HepG2 (cell line): Measurements from ENCODE around the gene TSPAN8.

ENCODE experiments used
- PHF21A ChIP-seq: sonication (generic); formaldehyde crosslinking; IDR thresholded peaks from 2 replicates; pipeline ENCODE4 v1.5.0; 2020; ENCODE audit warnings: mild to moderate bottlenecking, missing genetic modification reagents
- TCF12 ChIP-seq, 2 experiments: fragments of 450-650 bp in 1 of 2; sonication (generic) in 1 of 2; formaldehyde crosslinking in 1 of 2; IDR thresholded peaks; 2 replicates each; pipeline versions ENCODE4 v1.6.1 to v1.8.0; 2017 to 2022; ENCODE audit warnings: antibody characterized with exemption in 1 of 2, mild to moderate bottlenecking in 1 of 2, missing genetic modification reagents in 1 of 2, moderate library complexity in 1 of 2
- ZNF501 ChIP-seq: sonication (generic); formaldehyde crosslinking; IDR thresholded peaks from 2 replicates; pipeline ENCODE4 v1.5.1; 2020; ENCODE audit warnings: mild to moderate bottlenecking, moderate library complexity, missing genetic modification reagents

DNA sequence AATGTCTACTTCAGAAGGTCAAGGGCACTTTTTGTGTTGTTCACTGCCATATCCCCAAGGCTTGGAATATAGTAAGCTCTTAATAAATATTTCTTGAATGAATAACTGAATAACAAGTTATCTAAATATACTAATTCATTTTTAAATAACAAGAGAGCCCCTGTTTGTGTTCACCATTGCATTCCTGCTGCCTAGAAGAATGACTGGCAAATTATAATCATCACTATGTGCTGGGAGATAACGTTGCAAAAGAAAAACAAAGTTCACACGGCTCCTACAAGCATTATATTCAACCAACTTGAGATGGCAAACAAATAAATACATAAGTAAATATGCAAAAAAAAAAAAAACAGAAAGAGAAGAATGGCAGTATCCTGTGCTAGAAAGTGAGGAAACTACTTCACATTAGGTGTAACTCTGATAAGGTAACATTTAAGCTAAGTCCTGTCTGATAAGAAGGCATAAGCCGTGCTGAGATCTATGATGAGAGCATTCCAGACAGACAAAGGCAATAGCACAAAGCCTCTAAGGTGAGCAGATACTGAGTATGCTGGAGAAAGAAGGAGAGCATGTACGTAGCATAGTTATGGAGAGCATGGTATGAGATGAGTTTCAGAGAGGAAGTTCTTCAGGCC lies 9.2 kb upstream of the TSPAN8 start:
- TF ChIP-seq TCF12 (IDR thresholded peaks at IDR 0.05) (no peak), TCF12 (CRISPR knock-in tag; IDR thresholded peaks at IDR 0.05) (no peak), ZNF501 (no peak), PHF21A (no peak)
